ENCODE measurements around the gene RFTN1. TPM values are rescaled to one million over a fixed set of nuclear protein-coding genes. Genes with fewer than 3 reads are reported as not detected.

The RFTN1 gene
- total and polyA plus RNA-seq, 2 of the 8 experiments (the other 6 are each of a cell fraction or from before 2014, with no cell fraction given), result 4.6 to 6.7 TPM

DNA sequence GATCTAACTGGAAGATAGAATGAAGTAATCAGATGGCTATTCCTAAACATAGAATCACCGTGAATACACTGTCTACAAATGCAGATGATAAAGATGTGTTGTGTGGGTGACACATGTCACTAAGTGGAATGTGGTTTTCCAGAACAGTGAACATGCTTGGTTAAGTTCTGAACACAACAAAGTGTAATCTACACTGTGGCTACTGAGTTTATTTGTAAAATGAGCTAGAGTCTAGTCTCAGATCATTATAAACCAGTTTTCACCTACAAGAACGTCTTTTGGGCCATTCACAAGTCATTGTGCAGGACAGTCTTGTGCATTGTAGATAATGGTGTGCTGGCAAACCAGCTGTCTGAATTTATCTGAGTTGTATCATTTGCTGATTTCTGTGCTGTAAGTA is 213.2 kb downstream of the RFTN1 start:
- Histone ChIP-seq H2BK12ac (ENCODE audit: low read depth, low read length) (no peak overlapping the region; the same call in 1 of the 2 replicates), H2AK5ac (ENCODE audit: low read depth, low read length) (no peak overlapping the region), H3K79me1 (ENCODE audit: low read depth, low read length) (peaks cover 4% of the 10 kb centered on the region; the same call in 1 of the 2 replicates), H3K14ac (ENCODE audit: insufficient read length) (no peak overlapping the region), H2BK120ac (replicated peaks; ENCODE audit: low read depth, low read length) (peak overlapping the region; percentile 61), H2AFZ (ENCODE audit: low read length) (no peak overlapping the region), H3K79me2 (ENCODE audit: control insufficient read depth in 1 of 2, insufficient read depth in 2 of 2, low read length in 2 of 2) (no peaks in the 10 kb centered on the region), H2BK15ac (ENCODE audit: low read length) (no peak overlapping the region), H3K18ac (ENCODE audit: extremely low read depth, low read length) (no peak overlapping the region), H3K9ac (replicated peaks in 1 of 4; ENCODE audit: extremely low read depth in 1 of 4, low read depth in 3 of 4, low read length in 3 of 4) (no peak overlapping the region), H3K27ac (ENCODE audit: low read depth, low read length) (no peak overlapping the region), H4K91ac (replicated peaks; ENCODE audit: insufficient read length, low read length) (no peak overlapping the region), H3K4me2 (ENCODE audit: insufficient read depth in 1 of 2, low read depth in 2 of 2, low read length in 2 of 2) (no peak overlapping the region; a peak in 1 of 4 replicates), H2BK5ac (ENCODE audit: low read depth, low read length) (no peak overlapping the region), H3K56ac (replicated peaks; ENCODE audit: insufficient read length, low read depth, low read length) (no peak overlapping the region), H3K23ac (ENCODE audit: insufficient read length) (no peak overlapping the region), H4K8ac (ENCODE audit: extremely low read depth, insufficient read depth, low read length) (no peak overlapping the region), H2BK20ac (ENCODE audit: low read length) (peak overlapping the region; percentile 13; the same call in 1 of the 2 replicates), H3K4me1 (replicated peaks in 1 of 4; ENCODE audit: control insufficient read depth in 3 of 4, insufficient read depth in 4 of 4, low read length in 3 of 4) (peaks cover 7 to 29% (median 21%) of the 10 kb centered on the region in 4 experiments; a peak in 6 of 7 replicates), H3K9me3 (ENCODE audit: insufficient read depth in 2 of 2, low read depth in 1 of 2, low read length in 1 of 2) (peaks cover 0 to 4% of the 10 kb centered on the region in 2 experiments; a peak in 1 of 4 replicates), H3K27me3 (replicated peaks in 1 of 4; ENCODE audit: control insufficient read depth in 3 of 4, extremely low read depth in 1 of 4, insufficient read depth in 3 of 4, low read length in 3 of 4) (no peaks in the 10 kb centered on the region), H3K36me3 (ENCODE audit: control insufficient read depth in 2 of 4, insufficient read depth in 4 of 4, low read length in 3 of 4) (peaks cover 0 to 39% (median 12%) of the 10 kb centered on the region in 4 experiments; a peak in 5 of 8 replicates), H3K4ac (replicated peaks; ENCODE audit: insufficient read length, low read depth, low read length) (no peak overlapping the region), H3K23me2 (ENCODE audit: low read depth, low read length) (no peaks in the 10 kb centered on the region), H4K20me1 (replicated peaks in 1 of 2; ENCODE audit: control insufficient read depth in 1 of 2, insufficient read depth in 2 of 2, low read length in 2 of 2) (no peaks in the 10 kb centered on the region), H3K4me3 (ENCODE audit: extremely low read depth in 1 of 4, insufficient read depth in 2 of 4, low read depth in 3 of 4, low read length in 4 of 4) (no peak overlapping the region), H4K5ac (ENCODE audit: insufficient read length, low read depth, low read length) (no peak overlapping the region)
- CTCF ChIA-PET (ENCODE audit: partially characterized antibody), result interaction anchor here (0.8 to 4.4 kb wide), 6 partner anchors 9 to 66 kb away, joined by 3 to 19 read pairs (median 3); no protein-coding TSS in a partner anchor
- POLR2A ChIA-PET (ENCODE audit: partially characterized antibody), result interaction anchor here (0.5 kb wide), 1 partner anchor 18 kb away, joined by 3 read pairs; no protein-coding TSS in a partner anchor
- no peak for FAIRE-seq
- 81% methylated on average over 2 of the region's 2 CpGs; no CpG with 5 or more reads in 1 of the 2 experiments for WGBS, 2 experiments (ENCODE audit: extremely low coverage in 1 of 2, insufficient coverage in 1 of 2, insufficient read length in 1 of 2, insufficient replicate concordance in 2 of 2, low coverage in 1 of 2, low lambda C conversion rate in 2 of 2, missing lambda C conversion rate in 1 of 2)
- no peak for DNase-seq (ENCODE audit: low read depth in 1 of 2, low spot score in 2 of 2)
- TF ChIP-seq NRF1 (IDR thresholded peaks at IDR 0.05; ENCODE audit: low read depth, low read length) (no peak), SIN3A (conservative IDR thresholded peaks at IDR 0.05 in 1 of 2, IDR thresholded peaks at IDR 0.05 in 1 of 2; ENCODE audit: low read depth in 1 of 2, low read length in 2 of 2) (no peak), GABPA (IDR thresholded peaks at IDR 0.05; ENCODE audit: borderline replicate concordance, insufficient read depth, low read length) (no peak), MAFK (IDR thresholded peaks at IDR 0.05; ENCODE audit: low read depth, low read length) (no peak), EZH2 (IDR thresholded peaks at IDR 0.05; ENCODE audit: low read depth, low read length, severe bottlenecking) (no peak), KDM4A (IDR thresholded peaks at IDR 0.05; ENCODE audit: low read depth, low read length, severe bottlenecking) (no peak), TAF7 (optimal IDR thresholded peaks at IDR 0.05; ENCODE audit: borderline replicate concordance, low read depth, low read length) (no peak), RXRA (IDR thresholded peaks at IDR 0.05; ENCODE audit: insufficient read depth, low read depth, low read length) (no peak), SAP30 (IDR thresholded peaks at IDR 0.05; ENCODE audit: insufficient read depth, insufficient replicate concordance, low read length) (no peak)
- TF ChIP-seq, protein P1, sequence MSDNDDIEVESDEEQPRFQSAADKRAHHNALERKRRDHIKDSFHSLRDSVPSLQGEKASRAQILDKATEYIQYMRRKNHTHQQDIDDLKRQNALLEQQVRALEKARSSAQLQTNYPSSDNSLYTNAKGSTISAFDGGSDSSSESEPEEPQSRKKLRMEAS (IDR thresholded peaks at IDR 0.05), result no peak

All from H1 (cell line).